PC-3 (cell line): ENCODE results near the gene RAB11FIP4.

ENCODE experiments used
- EZH2 ChIP-seq: fragments of 300-600 bp; sonication (generic); IDR thresholded peaks from one replicate; pipeline ENCODE4 v1.6.1; 2017; ENCODE audit warnings: antibody characterized with exemption, mild to moderate bottlenecking, low read length; ENCODE audit not compliant: unreplicated experiment
- TF ChIP-seq, protein P1 (sequence below): fragments of 300-600 bp; sonication (generic); conservative IDR thresholded peaks from 2 replicates; pipeline ENCODE4 v1.5.1; 2017; ENCODE audit warnings: antibody characterized with exemption, low read depth, mild to moderate bottlenecking, low read length

DNA sequence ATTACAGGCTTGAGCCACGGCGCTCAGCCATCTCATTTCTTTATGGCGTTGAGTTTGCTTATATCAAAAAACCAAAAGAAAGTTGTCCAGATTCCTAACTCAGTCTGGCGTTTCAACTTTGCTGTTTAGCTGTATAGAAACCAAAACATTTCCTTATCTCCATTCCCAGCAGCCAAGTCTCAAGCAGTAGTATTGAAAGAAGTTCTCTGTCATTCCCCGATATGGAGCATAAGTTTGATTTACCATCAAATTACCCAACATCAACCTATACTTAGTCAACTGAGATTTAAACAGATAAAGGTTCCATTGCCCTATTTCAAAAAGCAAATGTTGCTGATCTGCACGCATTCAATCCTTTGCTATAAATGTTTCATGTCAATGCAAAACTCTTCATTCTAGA is 27.5 kb upstream of the RAB11FIP4 start:
- TF ChIP-seq, protein P1, sequence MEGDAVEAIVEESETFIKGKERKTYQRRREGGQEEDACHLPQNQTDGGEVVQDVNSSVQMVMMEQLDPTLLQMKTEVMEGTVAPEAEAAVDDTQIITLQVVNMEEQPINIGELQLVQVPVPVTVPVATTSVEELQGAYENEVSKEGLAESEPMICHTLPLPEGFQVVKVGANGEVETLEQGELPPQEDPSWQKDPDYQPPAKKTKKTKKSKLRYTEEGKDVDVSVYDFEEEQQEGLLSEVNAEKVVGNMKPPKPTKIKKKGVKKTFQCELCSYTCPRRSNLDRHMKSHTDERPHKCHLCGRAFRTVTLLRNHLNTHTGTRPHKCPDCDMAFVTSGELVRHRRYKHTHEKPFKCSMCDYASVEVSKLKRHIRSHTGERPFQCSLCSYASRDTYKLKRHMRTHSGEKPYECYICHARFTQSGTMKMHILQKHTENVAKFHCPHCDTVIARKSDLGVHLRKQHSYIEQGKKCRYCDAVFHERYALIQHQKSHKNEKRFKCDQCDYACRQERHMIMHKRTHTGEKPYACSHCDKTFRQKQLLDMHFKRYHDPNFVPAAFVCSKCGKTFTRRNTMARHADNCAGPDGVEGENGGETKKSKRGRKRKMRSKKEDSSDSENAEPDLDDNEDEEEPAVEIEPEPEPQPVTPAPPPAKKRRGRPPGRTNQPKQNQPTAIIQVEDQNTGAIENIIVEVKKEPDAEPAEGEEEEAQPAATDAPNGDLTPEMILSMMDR: no peak
- TF ChIP-seq EZH2: no peak
